B cell (primary cell): ENCODE data around the gene POMT1.

Experiments
- EZH2 ChIP-seq: IDR thresholded peaks from 2 replicates; pipeline ENCODE4 v1.6.1; 2012; ENCODE audit warnings: borderline replicate concordance, low read depth, mild to moderate bottlenecking, moderate library complexity, low read length; ENCODE audit not compliant: insufficient read depth, poor library complexity, severe bottlenecking
- TF ChIP-seq, protein P1 (sequence below): fragments of 200-600 bp; IDR thresholded peaks from one replicate; pipeline ENCODE4 v1.8.0; 2022; ENCODE audit warnings: antibody characterized with exemption, mild to moderate bottlenecking

DNA sequence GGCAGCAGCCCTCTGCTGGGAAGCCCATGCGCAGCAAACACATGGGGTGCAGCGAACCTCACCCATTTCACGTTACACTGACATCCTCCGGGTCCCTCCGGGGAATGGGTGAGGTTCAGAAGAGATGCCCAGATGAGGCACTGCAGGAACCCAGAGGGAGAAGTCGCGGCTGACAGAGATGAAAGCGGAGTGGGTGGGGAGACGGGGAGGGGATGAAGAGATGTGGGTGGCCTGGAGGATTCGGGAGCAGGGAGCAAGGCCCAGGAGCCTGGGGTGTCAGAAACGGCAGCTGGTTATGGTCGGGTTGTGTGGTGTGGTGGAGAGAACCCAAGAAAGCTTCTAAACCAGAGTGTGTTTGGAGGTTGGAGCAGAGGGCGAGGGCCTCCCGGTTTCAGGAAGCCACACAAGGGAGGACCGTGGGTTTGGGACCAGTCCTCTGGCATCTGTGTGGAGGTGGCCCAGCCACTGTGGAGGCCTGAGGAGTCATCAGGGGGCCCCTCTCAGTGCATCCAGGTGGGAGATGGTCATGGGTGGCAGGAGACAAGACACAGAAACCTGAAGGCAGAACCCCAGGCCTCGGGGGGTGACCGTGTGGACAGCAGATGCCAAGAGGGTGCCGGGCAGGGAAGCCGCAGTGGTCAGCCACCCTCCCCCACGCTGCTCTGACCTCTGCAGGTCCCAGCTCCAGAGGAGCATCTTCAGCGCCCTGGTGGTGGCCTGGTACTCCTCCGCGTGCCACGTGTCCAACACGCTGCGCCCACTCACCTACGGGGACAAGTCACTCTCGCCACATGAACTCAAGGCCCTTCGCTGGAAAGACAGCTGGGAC lies 19.8 kb downstream of the POMT1 start:
- TF ChIP-seq, protein P1, sequence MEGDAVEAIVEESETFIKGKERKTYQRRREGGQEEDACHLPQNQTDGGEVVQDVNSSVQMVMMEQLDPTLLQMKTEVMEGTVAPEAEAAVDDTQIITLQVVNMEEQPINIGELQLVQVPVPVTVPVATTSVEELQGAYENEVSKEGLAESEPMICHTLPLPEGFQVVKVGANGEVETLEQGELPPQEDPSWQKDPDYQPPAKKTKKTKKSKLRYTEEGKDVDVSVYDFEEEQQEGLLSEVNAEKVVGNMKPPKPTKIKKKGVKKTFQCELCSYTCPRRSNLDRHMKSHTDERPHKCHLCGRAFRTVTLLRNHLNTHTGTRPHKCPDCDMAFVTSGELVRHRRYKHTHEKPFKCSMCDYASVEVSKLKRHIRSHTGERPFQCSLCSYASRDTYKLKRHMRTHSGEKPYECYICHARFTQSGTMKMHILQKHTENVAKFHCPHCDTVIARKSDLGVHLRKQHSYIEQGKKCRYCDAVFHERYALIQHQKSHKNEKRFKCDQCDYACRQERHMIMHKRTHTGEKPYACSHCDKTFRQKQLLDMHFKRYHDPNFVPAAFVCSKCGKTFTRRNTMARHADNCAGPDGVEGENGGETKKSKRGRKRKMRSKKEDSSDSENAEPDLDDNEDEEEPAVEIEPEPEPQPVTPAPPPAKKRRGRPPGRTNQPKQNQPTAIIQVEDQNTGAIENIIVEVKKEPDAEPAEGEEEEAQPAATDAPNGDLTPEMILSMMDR: no peak
- no peak for TF ChIP-seq EZH2
